OCI-LY7 (cell line): ENCODE data around the gene MIDN.

Experiments
- EZH2phosphoT487 ChIP-seq: fragments of 200-600 bp; sonication (generic); IDR thresholded peaks from 2 replicates; pipeline ENCODE4 v1.6.1; 2018; ENCODE audit warnings: low read depth, borderline replicate concordance, mild to moderate bottlenecking, mixed run types, antibody characterized with exemption, low read length, moderate library complexity, mixed read lengths
- TF ChIP-seq, protein P1 (sequence below): fragments of 200-600 bp; sonication (generic); conservative IDR thresholded peaks from 2 replicates; pipeline ENCODE4 v1.5.1; 2014; ENCODE audit warnings: mild to moderate bottlenecking, antibody characterized with exemption, low read length, moderate library complexity, mixed read lengths

DNA sequence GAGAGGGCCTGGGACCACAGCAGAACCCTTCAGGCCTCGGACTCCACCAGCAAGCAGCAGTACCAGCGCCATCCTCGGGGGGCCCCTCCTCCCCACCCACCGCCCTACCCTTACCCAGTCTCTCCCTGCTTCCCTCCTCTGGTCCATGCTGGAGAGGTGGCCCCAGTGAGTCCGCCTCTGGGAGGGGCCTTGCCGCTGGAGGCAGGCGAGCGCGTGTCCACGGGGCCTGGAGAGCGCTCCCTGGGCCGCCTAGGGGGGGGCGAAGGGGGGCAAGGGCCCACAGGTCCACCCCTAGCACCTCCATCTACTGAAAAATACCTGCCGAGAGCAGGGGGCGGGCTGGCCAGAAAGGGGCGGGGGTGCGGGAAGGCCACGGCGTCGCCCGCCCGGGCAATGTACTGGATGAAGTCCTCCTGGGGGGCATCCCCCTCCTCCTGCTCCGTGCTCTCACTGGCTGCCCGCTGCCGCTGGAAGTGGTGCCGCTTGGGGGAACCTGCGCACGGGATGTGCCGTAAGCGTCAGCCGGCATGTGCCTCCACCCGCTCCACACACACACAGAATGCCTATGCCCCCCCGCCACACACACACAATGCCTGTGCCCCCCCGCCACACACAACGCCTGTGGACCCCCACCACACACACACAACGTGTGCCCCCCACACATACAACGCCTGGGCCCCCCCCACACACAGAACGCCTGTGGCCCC, 17.4 kb upstream of the MIDN start:
- TF ChIP-seq, protein P1, sequence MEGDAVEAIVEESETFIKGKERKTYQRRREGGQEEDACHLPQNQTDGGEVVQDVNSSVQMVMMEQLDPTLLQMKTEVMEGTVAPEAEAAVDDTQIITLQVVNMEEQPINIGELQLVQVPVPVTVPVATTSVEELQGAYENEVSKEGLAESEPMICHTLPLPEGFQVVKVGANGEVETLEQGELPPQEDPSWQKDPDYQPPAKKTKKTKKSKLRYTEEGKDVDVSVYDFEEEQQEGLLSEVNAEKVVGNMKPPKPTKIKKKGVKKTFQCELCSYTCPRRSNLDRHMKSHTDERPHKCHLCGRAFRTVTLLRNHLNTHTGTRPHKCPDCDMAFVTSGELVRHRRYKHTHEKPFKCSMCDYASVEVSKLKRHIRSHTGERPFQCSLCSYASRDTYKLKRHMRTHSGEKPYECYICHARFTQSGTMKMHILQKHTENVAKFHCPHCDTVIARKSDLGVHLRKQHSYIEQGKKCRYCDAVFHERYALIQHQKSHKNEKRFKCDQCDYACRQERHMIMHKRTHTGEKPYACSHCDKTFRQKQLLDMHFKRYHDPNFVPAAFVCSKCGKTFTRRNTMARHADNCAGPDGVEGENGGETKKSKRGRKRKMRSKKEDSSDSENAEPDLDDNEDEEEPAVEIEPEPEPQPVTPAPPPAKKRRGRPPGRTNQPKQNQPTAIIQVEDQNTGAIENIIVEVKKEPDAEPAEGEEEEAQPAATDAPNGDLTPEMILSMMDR: no peak
- no peak for TF ChIP-seq EZH2phosphoT487
